Measurements from ENCODE around the gene SYT15B.
"Not testable (repeated sequence)": the region's sequence is repeated elsewhere in the genome, so short reads cannot be mapped to it uniquely, and the experiment has no call there.

SYT15B gene

GRCh38 chr10:47763554-47764175 lies at the start of gene SYT15B:
Gene SYT15B, minus strand, starts transcription at chr10:47763592. Its CDS starts 952 bp downstream, at chr10:47762640.
- not testable (repeated sequence) for DNase-seq (ENCODE audit: low read depth in 2 of 2)

GRCh38 chr10:47779590-47779989 lies 16.2 kb upstream of the SYT15B start:
- DNase-seq (ENCODE audit: low read depth in 2 of 2): not testable (repeated sequence)

GRCh38 chr10:47775361-47776231 lies 12.2 kb upstream of the SYT15B start:
- DNase-seq (ENCODE audit: low read depth in 2 of 2): not testable (repeated sequence)

- not testable (repeated sequence) for DNase-seq (ENCODE audit: low read depth in 2 of 2)
These were observed 7.4 kb upstream of the SYT15B start for GRCh38 chr10:47770745-47771144.

GRCh38 chr10:47768578-47769115 lies 5.3 kb upstream of the SYT15B start:
- not testable (repeated sequence) for DNase-seq (ENCODE audit: low read depth in 2 of 2)

- DNase-seq (ENCODE audit: low read depth in 2 of 2): not testable (repeated sequence)
These were observed 4.7 kb upstream of the SYT15B start for GRCh38 chr10:47768085-47768484.

GRCh38 chr10:47767236-47767635 lies 3.8 kb upstream of the SYT15B start:
- DNase-seq (ENCODE audit: low read depth in 2 of 2): not testable (repeated sequence)

GRCh38 chr10:47765232-47765631 lies 1.8 kb upstream of the SYT15B start:
- not testable (repeated sequence) for DNase-seq (ENCODE audit: low read depth in 2 of 2)

GRCh38 chr10:47762674-47763553 lies 478 bp downstream of the SYT15B start:
- DNase-seq (ENCODE audit: low read depth in 2 of 2): not testable (repeated sequence)

- DNase-seq (ENCODE audit: low read depth in 2 of 2): not testable (repeated sequence)
These were observed 4.5 kb downstream of the SYT15B start for GRCh38 chr10:47758855-47759254.

- DNase-seq (ENCODE audit: low read depth in 2 of 2): not testable (repeated sequence)
These were observed 7.2 kb downstream of the SYT15B start for GRCh38 chr10:47756169-47756568.

GRCh38 chr10:47753871-47754270 lies 9.5 kb downstream of the SYT15B start:
- not testable (repeated sequence) for DNase-seq (ENCODE audit: low read depth in 2 of 2)

GRCh38 chr10:47753176-47753575 lies 10.2 kb downstream of the SYT15B start:
- not testable (repeated sequence) for DNase-seq (ENCODE audit: low read depth in 2 of 2)

GRCh38 chr10:47751821-47752220 lies 11.6 kb downstream of the SYT15B start:
- not testable (repeated sequence) for DNase-seq (ENCODE audit: low read depth in 2 of 2)

- DNase-seq (ENCODE audit: low read depth in 2 of 2): not testable (repeated sequence)
These were observed 13.0 kb downstream of the SYT15B start for GRCh38 chr10:47750360-47750759.

- not testable (repeated sequence) for DNase-seq (ENCODE audit: low read depth in 2 of 2)
These were observed 16.5 kb downstream of the SYT15B start for GRCh38 chr10:47746780-47747376.

GRCh38 chr10:47744881-47745280 lies 18.5 kb downstream of the SYT15B start:
- not testable (repeated sequence) for DNase-seq (ENCODE audit: low read depth in 2 of 2)

GRCh38 chr10:47743611-47744550 lies 19.5 kb downstream of the SYT15B start:
- peak; percentile 5 to 15 for DNase-seq (ENCODE audit: low read depth in 2 of 2)

- not testable (repeated sequence) for DNase-seq (ENCODE audit: low read depth in 2 of 2)
These were observed 22.5 kb downstream of the SYT15B start for GRCh38 chr10:47740868-47741267.

- not testable (repeated sequence) for DNase-seq (ENCODE audit: low read depth in 2 of 2)
These were observed 32.5 kb downstream of the SYT15B start for GRCh38 chr10:47730911-47731310.

Data from stimulated activated CD8-positive, alpha-beta memory T cell treated with anti-CD3 and anti-CD28 coated beads, Interleukin-15, amount 100 ng/mL, for 48 hours (primary cell).